Measurements from ENCODE around the gene ADIPOR1.

DNA sequence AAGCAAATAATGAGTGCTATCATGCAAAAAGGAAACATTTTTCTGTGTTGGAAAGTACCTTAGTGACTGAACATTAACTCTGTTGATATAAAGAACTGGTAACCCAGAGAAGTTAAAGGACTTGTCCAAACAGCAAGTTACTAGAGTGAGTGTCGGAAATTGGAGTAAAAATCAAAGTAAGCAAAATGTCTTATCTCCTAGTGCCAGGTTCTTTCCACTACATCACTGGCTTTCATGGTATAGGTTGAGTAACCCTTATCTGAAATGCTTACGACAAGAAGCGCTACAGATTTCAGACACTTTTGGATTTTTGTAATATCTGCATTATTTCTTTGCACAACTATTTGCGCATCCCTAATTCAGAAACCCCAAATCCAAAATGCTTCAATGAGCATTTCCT lies 52.8 kb downstream of the ADIPOR1 start:
- TF ChIP-seq CTCF (IDR thresholded peaks at IDR 0.05) (no peak), POLR2A (IDR thresholded peaks at IDR 0.05) (no peak)

Measured in uterus (tissue), 2 donors.